Measurements from ENCODE around the gene STOX2. TPM values are rescaled to one million over a fixed set of nuclear protein-coding genes. Genes with fewer than 3 reads are reported as not detected.

The STOX2 gene
- total and polyA plus RNA-seq, 2 donors (not counting 3 experiments of a cell fraction or from before 2014, with no cell fraction given): 0.03 to 0.24 TPM

DNA sequence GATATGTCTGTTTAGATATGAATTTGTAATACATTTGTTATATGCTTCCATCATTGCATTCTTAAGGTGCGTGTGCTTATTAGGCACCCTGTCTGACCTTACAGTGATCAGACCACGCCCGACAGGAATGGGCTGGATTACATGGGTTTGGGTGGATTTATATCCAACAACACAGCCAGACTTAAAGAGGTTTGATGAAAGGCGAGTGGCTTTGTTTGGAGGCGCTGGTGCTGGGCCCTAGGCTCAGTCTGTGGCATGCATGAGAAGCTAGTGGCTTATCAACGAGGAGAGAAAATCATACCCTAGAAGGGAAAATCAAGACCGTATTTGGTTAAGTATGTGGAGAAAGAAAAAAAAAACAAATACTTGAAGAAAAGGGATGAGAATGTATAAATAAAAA lies 80.7 kb downstream of the STOX2 start:
- Histone ChIP-seq H3K4me2 (ENCODE audit: insufficient read depth, low read length) (no peak overlapping the region), H3K9ac (replicated peaks; ENCODE audit: extremely low read depth, insufficient read depth, low read length) (no peak overlapping the region), H3K9me1 (replicated peaks; ENCODE audit: control insufficient read depth, extremely low read depth, insufficient read depth, low read length) (no peaks in the 10 kb centered on the region), H3K79me2 (ENCODE audit: control insufficient read depth, insufficient read depth, low read length) (no peaks in the 10 kb centered on the region), H3K4me1 (ENCODE audit: control insufficient read depth, extremely low read depth, insufficient read depth, low read length) (peaks cover 3% of the 10 kb centered on the region), H3K27ac (ENCODE audit: insufficient read depth, low read depth, low read length) (no peak overlapping the region), H3K36me3 (ENCODE audit: control insufficient read depth in 2 of 2, extremely low read depth in 1 of 2, insufficient read depth in 2 of 2, low read length in 2 of 2) (no peaks in the 10 kb centered on the region), H3K4me3 (replicated peaks in 1 of 3; ENCODE audit: insufficient read depth in 1 of 3, low read depth in 1 of 3, low read length in 3 of 3) (no peak overlapping the region), H3K9me3 (replicated peaks; ENCODE audit: control insufficient read depth, insufficient read depth, low read length) (no peaks in the 10 kb centered on the region), H3K27me3 (ENCODE audit: control insufficient read depth in 2 of 2, insufficient read depth in 2 of 2, low read length in 2 of 2) (no peaks in the 10 kb centered on the region), H4K20me1 (replicated peaks; ENCODE audit: control insufficient read depth, extremely low read depth, insufficient read depth, low read length) (no peaks in the 10 kb centered on the region), H2AFZ (ENCODE audit: low read depth, low read length) (no peak overlapping the region)
- intact Hi-C loops (cut with micrococcal nuclease) (no loop called here), dilution Hi-C loops (cut with MboI; ENCODE audit: extremely low pct_ligation_motif_present, low sequenced_read_pairs) (no loop called here)
- no peak for FAIRE-seq
- no peak for DNase-seq (ENCODE audit: low read depth, low spot score)
- CTCF ChIA-PET: no interaction called here
- TF ChIP-seq EZH2 (IDR thresholded peaks at IDR 0.05; ENCODE audit: borderline replicate concordance, low read depth, low read length, severe bottlenecking) (no peak), JUN (IDR thresholded peaks at IDR 0.05; ENCODE audit: borderline replicate concordance, insufficient read depth, insufficient read length, low read depth) (no peak), POLR2A (IDR thresholded peaks at IDR 0.05; ENCODE audit: low read depth, low read length) (no peak), GATA2 (IDR thresholded peaks at IDR 0.05; ENCODE audit: insufficient read depth, insufficient read length, low read depth, low read length) (no peak), FOS (IDR thresholded peaks at IDR 0.05; ENCODE audit: borderline replicate concordance, insufficient read depth, low read length) (no peak), MYC (IDR thresholded peaks at IDR 0.05; ENCODE audit: low read depth, low read length) (no peak), POLR2AphosphoS5 (IDR thresholded peaks at IDR 0.05; ENCODE audit: insufficient read depth, low read depth, low read length) (no peak)
- TF ChIP-seq, protein P1, sequence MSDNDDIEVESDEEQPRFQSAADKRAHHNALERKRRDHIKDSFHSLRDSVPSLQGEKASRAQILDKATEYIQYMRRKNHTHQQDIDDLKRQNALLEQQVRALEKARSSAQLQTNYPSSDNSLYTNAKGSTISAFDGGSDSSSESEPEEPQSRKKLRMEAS (IDR thresholded peaks at IDR 0.05; ENCODE audit: insufficient read depth, insufficient read length): no peak
- BruUV-seq (replicated peaks): no TSS peak
- POLR2A ChIA-PET: no interaction called here

DNA sequence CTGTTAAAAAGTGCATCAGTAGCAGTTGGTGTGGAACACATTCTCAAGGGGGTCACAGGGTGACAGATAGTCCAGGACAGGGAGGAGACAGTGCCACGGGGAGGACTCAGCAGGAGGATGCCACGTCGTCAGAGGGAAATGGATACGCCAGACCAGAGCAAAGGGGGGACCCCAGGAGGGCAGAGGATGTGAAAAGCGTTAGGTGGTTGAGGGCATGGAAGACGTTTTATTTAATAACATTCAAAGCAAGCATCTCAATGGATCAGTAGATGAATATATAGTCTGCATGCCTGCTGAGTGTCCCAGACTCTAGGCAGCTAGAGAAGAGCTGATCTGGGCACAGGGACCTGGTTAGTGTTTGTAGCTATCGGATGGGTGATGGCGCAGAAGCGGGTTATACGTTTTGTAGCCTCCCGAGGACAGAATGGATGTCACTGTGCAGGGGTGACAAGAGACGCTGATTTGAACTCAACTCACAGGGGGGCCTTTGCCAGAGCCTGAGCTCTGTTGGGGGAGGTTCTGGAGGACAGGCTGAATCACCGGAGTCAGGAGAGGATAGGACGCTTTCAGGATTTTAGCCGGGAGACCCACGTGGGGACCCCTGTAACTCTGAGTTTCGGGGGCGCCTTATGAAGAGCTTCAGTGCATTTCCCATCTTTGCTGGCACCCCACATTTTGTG lies 81.3 kb downstream of the STOX2 start:
- TF ChIP-seq JUN (IDR thresholded peaks at IDR 0.05; ENCODE audit: borderline replicate concordance, insufficient read depth, insufficient read length, low read depth) (no peak), EZH2 (IDR thresholded peaks at IDR 0.05; ENCODE audit: borderline replicate concordance, low read depth, low read length, severe bottlenecking) (no peak), GATA2 (IDR thresholded peaks at IDR 0.05; ENCODE audit: insufficient read depth, insufficient read length, low read depth, low read length) (no peak), POLR2A (IDR thresholded peaks at IDR 0.05; ENCODE audit: low read depth, low read length) (no peak)
- TF ChIP-seq, protein P2, sequence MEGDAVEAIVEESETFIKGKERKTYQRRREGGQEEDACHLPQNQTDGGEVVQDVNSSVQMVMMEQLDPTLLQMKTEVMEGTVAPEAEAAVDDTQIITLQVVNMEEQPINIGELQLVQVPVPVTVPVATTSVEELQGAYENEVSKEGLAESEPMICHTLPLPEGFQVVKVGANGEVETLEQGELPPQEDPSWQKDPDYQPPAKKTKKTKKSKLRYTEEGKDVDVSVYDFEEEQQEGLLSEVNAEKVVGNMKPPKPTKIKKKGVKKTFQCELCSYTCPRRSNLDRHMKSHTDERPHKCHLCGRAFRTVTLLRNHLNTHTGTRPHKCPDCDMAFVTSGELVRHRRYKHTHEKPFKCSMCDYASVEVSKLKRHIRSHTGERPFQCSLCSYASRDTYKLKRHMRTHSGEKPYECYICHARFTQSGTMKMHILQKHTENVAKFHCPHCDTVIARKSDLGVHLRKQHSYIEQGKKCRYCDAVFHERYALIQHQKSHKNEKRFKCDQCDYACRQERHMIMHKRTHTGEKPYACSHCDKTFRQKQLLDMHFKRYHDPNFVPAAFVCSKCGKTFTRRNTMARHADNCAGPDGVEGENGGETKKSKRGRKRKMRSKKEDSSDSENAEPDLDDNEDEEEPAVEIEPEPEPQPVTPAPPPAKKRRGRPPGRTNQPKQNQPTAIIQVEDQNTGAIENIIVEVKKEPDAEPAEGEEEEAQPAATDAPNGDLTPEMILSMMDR (IDR thresholded peaks at IDR 0.05; ENCODE audit: extremely low read depth in 1 of 2, insufficient read depth in 1 of 2, low read depth in 1 of 2, low read length in 2 of 2): no peak
- H3K27me3 ChIP-seq (ENCODE audit: control insufficient read depth in 2 of 2, insufficient read depth in 2 of 2, low read length in 2 of 2): no peaks in the 10 kb centered on the region
- dilution Hi-C loops (cut with MboI; ENCODE audit: extremely low pct_ligation_motif_present, low sequenced_read_pairs) (no loop called here), intact Hi-C loops (cut with micrococcal nuclease) (no loop called here)
- H3K9me3 ChIP-seq (replicated peaks; ENCODE audit: control insufficient read depth, insufficient read depth, low read length): no peaks in the 10 kb centered on the region
- no peak overlapping the region for H3K27ac ChIP-seq (ENCODE audit: insufficient read depth, low read depth, low read length)
- H3K79me2 ChIP-seq (ENCODE audit: control insufficient read depth, insufficient read depth, low read length): no peaks in the 10 kb centered on the region
- H3K9me1 ChIP-seq (replicated peaks; ENCODE audit: control insufficient read depth, extremely low read depth, insufficient read depth, low read length): no peaks in the 10 kb centered on the region
- H3K4me1 ChIP-seq (ENCODE audit: control insufficient read depth, extremely low read depth, insufficient read depth, low read length): peaks cover 3% of the 10 kb centered on the region
- ChIA-PET CTCF (no interaction called here), POLR2A (no interaction called here)
- no peak for FAIRE-seq
- no peaks in the 10 kb centered on the region for H3K36me3 ChIP-seq (ENCODE audit: control insufficient read depth in 2 of 2, extremely low read depth in 1 of 2, insufficient read depth in 2 of 2, low read length in 2 of 2)
- H3K4me3 ChIP-seq (replicated peaks in 1 of 3; ENCODE audit: insufficient read depth in 1 of 3, low read depth in 1 of 3, low read length in 3 of 3): no peak overlapping the region
- no peak overlapping the region for H3K9ac ChIP-seq (replicated peaks; ENCODE audit: extremely low read depth, insufficient read depth, low read length)
- BruUV-seq (replicated peaks): no TSS peak
- H3K4me2 ChIP-seq (ENCODE audit: insufficient read depth, low read length): no peak overlapping the region
- no peaks in the 10 kb centered on the region for H4K20me1 ChIP-seq (replicated peaks; ENCODE audit: control insufficient read depth, extremely low read depth, insufficient read depth, low read length)
- H2AFZ ChIP-seq (ENCODE audit: low read depth, low read length): no peak overlapping the region
- no peak for DNase-seq (ENCODE audit: low read depth, low spot score)
